HG02885 (cell line): ENCODE measurements around the gene C10orf105.

Experiments
- ATAC-seq: cut with Tn5 transposase; IDR thresholded peaks from one replicate; pipeline ENCODE4 v1.9.1; 2021; ENCODE audit warnings: mild to moderate bottlenecking; ENCODE audit not compliant: unreplicated experiment, poor library complexity

Gene C10orf105

DNA sequence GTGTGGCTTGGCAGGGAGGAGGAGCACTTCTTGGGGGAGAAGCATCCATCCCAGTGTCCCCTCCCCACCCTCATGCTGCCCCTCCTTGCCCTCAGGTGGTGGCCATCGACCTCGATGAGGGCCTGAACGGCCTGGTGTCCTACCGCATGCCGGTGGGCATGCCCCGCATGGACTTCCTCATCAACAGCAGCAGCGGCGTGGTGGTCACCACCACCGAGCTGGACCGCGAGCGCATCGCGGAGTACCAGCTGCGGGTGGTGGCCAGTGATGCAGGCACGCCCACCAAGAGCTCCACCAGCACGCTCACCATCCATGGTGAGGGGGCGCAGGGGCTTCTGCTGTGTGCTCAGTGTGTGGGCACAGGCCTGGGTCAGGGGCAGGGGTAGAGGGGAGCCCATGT lies 14.8 kb downstream of the C10orf105 start:
- no peak for ATAC-seq

- ATAC-seq, result no peak
Measured at GRCh38 chr10:71703577-71703976, 16.0 kb downstream of the C10orf105 start.

DNA sequence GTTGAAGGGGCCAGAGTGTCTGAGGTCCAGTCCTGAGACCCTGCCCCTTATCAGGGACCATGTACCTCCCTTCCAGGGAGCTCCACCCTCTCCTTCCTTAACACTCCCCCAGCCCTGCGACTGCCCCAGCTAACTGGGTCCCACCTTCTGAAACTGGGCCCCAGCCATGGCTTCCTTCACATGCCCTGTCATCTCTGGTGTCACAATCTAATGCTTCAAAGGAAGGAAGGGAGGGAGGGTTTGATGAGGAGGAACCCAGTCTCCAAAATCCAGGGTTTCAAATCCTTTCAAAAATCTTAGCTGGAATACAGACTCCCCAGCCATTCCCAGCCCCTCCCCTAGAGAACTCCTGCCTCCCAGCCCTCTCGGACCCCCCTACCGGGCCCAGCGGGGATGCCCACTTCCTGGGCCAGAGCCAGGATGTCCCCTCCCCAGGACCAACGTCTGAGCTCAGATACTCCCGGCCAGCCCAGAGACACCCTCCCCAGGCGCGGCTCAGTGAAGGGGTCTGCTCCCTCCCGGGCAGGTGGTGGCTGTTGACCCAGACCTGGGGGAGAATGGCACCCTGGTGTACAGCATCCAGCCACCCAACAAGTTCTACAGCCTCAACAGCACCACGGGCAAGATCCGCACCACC lies 18.0 kb downstream of the C10orf105 start:
- no peak for ATAC-seq

DNA sequence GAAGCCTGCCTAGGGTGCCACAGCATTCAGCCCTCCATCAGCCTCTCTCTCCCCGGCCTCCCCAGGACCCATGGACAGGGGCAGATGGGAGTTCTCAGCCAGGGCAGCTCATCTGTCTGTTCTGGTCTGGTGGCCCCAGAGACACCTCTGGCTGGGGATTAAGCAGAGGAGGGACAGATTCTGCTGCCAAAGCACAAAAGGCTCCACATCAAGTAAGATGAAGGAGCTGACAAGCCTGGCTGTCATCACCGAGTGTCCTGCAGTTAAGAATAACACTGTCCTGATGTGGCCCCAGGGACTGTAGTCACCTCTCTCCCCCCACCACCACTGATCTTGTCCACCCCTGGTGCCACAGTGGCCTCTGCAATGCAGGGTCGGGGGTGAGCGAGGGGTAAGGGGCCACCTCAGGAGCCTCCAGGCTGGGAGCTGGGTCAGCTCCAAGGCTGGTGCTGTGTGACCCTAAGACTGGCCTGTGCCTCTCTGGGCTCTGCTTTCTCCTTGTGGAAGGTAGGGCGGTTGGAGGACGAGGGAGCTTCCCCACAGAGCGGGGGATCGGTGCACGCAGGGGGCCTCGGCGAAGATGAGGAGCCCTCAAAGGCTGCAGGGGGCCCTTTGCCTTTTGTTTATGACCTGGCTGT lies 18.7 kb downstream of the C10orf105 start:
- no peak for ATAC-seq

- ATAC-seq, result no peak
Measured at GRCh38 chr10:71698737-71699136, 20.8 kb downstream of the C10orf105 start.

GRCh38 chr10:71697938-71698709 lies 21.5 kb downstream of the C10orf105 start:
- no peak for ATAC-seq

DNA sequence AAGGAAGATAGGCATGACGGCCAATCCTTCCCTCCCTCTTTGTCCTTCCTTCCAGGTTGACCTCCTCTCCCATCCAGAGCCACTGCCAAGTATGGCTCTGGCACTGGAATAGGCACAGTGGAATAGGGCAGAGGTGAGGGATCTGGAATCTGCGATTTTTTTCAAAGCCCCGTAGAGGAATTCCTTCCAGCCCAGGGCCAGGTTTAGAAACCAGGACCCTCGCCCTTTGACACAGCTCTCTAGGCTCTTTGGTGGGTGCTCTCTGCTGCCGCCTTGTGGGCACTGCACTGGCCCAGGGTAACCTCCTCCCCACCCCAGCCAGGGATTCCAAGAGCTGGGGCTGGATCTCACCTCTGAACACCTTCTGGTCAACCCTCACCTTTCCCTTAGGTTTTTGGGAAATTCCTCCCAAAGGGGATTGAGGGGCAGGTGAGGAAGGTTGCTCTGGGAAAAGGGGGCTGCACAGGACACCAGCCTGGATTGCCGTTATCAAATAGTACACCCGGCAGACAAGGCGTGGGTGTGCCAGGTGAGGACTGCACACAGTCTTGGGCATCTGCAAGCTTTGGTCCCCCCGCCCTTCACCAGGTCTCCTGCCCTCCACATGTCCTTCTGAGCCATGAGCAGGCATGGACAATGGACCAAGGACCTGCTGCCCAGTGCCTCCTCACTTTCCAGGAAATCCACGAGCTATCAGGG lies 22.8 kb downstream of the C10orf105 start:
- ATAC-seq, result no peak

- ATAC-seq, result no peak
Measured at GRCh38 chr10:71695502-71696476, 23.8 kb downstream of the C10orf105 start.

- peak; percentile 88 for ATAC-seq
Measured at GRCh38 chr10:71694567-71694968, 25.0 kb downstream of the C10orf105 start.

DNA sequence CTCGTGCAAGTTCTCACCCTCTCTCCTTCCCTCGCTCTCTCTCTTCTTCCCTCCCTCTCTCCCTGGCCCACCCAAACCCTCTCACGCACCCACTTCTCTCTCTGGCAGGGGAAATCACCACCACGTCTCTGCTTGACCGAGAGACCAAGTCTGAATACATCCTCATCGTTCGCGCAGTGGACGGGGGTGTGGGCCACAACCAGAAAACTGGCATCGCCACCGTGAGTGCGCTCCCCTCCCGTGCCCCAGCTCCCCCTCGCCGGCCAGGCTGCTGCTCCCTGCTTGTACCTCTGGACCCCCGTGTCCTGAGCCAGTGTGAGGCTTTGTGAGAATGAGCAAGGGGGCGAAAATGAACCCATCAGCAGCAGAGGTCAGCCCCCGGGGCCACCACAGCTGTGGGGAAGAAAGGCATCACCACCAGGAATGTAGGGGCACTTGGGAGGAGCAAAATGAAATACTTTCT lies 25.5 kb downstream of the C10orf105 start:
- no peak for ATAC-seq

DNA sequence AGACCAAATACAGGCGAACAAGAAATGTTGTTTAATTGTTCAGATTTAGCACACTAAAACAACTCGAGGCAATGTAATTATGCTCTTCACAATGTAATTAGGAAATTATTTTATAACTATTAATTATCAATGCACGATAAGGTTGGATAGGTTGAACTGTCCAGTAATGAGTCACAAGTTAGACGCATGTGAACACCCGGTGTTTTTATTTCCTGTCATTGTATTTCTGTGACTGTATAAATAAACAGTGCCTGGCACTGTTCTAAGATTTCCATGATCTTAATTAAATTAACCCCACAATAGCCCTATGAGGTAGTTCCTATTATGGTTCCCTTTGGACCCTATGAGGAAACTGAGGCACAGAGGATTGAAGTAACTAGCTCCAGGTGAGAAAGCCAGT lies 26.2 kb downstream of the C10orf105 start:
- no peak for ATAC-seq

GRCh38 chr10:71692598-71693306 lies 26.8 kb downstream of the C10orf105 start:
- ATAC-seq, result no peak

DNA sequence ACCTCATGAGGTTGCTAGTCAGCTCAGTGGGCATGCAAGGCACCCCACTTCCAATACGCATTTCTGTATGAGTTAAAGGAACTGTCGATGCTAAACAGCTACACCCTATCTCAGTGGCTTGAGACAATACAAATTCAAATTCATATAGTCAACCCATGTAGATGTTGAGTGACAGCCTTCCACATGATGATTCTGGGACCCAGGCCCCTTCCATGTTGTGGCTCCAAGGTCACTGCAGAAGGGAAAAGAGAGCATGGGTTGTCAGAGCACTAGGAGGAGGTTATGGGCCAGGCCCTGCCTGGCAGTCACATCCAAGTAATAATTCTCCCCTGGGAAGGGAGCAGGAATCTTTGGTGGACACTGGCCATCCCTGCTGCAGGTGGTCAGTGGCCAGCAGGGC lies 28.2 kb downstream of the C10orf105 start:
- ATAC-seq, result no peak

GRCh38 chr10:71690094-71690720 lies 29.4 kb downstream of the C10orf105 start:
- no peak for ATAC-seq

DNA sequence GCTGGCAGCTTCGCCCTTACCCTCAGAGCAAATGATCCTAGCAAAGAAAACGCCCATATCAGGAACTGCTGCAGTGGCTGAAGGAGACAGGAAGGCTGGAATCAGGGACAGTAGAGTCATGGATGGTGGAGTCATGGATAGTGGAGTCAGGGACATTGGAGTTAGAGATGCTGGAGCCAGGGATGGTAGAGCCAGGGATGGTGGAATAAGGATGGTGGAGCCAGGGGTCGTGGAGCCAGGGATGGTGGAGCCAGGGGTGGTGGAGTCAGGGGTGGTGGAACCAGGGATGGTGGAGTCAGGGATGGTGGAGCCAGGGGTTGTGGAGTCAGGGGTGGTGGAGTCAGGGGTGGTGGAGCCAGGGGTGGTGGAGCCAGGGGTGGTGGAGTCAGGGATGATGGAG lies 31.3 kb downstream of the C10orf105 start:
- ATAC-seq, result no peak

- no peak for ATAC-seq
Measured at GRCh38 chr10:71687480-71687879, 32.1 kb downstream of the C10orf105 start.

GRCh38 chr10:71687077-71687476 lies 32.5 kb downstream of the C10orf105 start:
- no peak for ATAC-seq

GRCh38 chr10:71685554-71686232 lies 33.9 kb downstream of the C10orf105 start:
- no peak for ATAC-seq
